HUES48 (cell line): Measurements from ENCODE around the gene B4GALT2.

Source experiments
- H3K27ac ChIP-seq: one replicate; pipeline ENCODE4 v1.7.0; 2013; ENCODE audit warnings: low read depth, low read length, inconsistent platforms
- H3K27me3 ChIP-seq: 2 replicates; pipeline ENCODE4 v1.6.1; 2013; ENCODE audit warnings: mild to moderate bottlenecking, low read length; ENCODE audit not compliant: control insufficient read depth, insufficient read depth
- H3K36me3 ChIP-seq: 2 replicates; pipeline ENCODE4 v1.6.1; 2013; ENCODE audit warnings: low read length; ENCODE audit not compliant: control insufficient read depth, insufficient read depth
- H3K4me1 ChIP-seq: 2 replicates; pipeline ENCODE4 v1.6.1; 2013; ENCODE audit warnings: mild to moderate bottlenecking, low read length; ENCODE audit not compliant: control insufficient read depth, insufficient read depth
- H3K4me3 ChIP-seq: 2 replicates; pipeline ENCODE4 v1.5.1; 2013; ENCODE audit warnings: mild to moderate bottlenecking, low read depth, low read length
- H3K9ac ChIP-seq: 2 replicates; pipeline ENCODE4 v1.6.1; 2013; ENCODE audit warnings: mild to moderate bottlenecking, low read depth, low read length, moderate library complexity
- H3K9me3 ChIP-seq: 2 replicates; pipeline ENCODE4 v1.6.1; 2013; ENCODE audit warnings: low read length; ENCODE audit not compliant: control insufficient read depth, insufficient read depth

The B4GALT2 gene

DNA sequence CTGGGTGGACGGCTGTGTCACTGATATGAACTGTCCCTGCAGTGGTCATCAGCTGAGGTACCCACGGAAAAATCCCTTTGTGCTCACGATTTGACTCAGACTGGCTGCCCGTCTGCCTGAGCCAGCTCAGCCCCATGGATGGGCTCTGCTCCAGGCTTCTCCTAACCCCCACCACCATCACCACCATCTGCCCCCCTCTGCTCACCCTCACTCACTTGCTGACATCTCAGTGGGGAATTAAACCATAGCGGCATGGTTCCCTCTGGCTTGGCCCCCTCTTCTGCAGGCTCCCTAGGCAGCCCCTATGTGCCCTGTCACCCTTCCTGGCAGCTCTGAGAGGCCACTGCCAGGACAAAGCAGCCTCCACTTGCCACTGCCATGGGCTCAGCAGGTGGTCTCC lies 34.9 kb downstream of the B4GALT2 start:
- H3K27me3 ChIP-seq = no peaks in the 10 kb centered on the region
- no peak overlapping the region for H3K27ac ChIP-seq
- no peaks in the 10 kb centered on the region for H3K9me3 ChIP-seq
- no peak overlapping the region for H3K9ac ChIP-seq
- H3K36me3 ChIP-seq = peaks cover 8% of the 10 kb centered on the region
- H3K4me3 ChIP-seq = no peak overlapping the region
- H3K4me1 ChIP-seq = no peaks in the 10 kb centered on the region

DNA sequence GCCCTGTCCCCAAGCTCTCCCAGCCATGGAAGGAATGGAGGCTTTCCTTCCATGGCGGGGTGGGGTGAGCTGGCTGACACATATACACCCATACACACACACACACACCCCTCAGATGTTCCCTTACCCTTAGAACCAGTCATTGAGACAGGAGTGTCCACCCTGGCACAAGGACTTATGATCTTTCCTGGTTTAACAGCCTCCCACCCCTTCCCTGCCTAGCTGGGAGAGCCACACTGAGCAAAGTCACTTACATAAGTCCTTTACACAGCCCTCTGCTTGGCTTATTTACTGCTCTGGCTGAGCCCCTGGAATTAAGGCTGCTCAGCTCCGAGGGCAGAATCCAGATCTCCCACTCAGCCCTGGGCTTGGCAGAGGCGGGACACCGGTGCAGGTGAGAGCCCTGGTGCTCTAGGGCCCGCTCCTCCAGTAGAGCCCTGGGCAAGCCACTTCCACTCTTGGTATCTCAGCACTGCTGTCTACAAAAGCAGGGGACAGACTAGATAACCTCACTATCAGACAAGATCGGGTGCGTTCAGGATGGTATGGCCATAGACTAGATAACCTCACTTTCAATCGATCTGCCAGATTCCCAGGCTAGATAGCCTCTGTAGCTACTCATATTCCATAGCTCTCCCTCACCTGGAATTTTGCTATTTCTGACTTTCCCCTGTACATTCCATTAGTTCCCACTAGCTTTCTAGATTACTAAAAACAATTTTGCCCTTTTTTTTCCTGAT lies 35.5 kb downstream of the B4GALT2 start:
- no peaks in the 10 kb centered on the region for H3K27me3 ChIP-seq
- no peak overlapping the region for H3K9ac ChIP-seq
- H3K36me3 ChIP-seq = peaks cover 6% of the 10 kb centered on the region
- no peak overlapping the region for H3K27ac ChIP-seq
- no peaks in the 10 kb centered on the region for H3K9me3 ChIP-seq
- H3K4me3 ChIP-seq = no peak overlapping the region
- no peaks in the 10 kb centered on the region for H3K4me1 ChIP-seq

DNA sequence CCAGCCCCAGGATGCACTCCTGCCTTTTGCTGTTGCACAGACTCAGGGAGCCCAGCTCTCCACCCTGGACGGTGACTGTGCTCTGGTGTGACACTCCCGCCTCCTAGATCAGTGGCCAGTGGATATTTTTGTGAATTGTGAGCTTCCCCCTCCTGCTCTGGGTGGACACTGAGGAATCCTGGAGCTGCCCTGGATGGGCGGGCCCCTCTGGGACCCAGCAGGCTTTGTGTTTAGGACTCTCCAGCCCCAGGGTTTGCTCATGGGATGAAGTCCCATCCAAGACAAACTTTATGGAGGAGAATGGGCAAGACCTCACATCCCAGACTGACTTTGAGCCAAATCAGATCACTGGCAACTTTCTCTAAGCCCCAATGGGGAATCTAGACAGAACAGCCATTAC lies 36.2 kb downstream of the B4GALT2 start:
- Histone ChIP-seq H3K9ac (no peak overlapping the region), H3K27me3 (no peaks in the 10 kb centered on the region), H3K36me3 (peaks cover 2% of the 10 kb centered on the region; the same call in 1 of the 2 replicates), H3K4me3 (no peak overlapping the region), H3K27ac (no peak overlapping the region), H3K9me3 (no peaks in the 10 kb centered on the region), H3K4me1 (no peaks in the 10 kb centered on the region)

DNA sequence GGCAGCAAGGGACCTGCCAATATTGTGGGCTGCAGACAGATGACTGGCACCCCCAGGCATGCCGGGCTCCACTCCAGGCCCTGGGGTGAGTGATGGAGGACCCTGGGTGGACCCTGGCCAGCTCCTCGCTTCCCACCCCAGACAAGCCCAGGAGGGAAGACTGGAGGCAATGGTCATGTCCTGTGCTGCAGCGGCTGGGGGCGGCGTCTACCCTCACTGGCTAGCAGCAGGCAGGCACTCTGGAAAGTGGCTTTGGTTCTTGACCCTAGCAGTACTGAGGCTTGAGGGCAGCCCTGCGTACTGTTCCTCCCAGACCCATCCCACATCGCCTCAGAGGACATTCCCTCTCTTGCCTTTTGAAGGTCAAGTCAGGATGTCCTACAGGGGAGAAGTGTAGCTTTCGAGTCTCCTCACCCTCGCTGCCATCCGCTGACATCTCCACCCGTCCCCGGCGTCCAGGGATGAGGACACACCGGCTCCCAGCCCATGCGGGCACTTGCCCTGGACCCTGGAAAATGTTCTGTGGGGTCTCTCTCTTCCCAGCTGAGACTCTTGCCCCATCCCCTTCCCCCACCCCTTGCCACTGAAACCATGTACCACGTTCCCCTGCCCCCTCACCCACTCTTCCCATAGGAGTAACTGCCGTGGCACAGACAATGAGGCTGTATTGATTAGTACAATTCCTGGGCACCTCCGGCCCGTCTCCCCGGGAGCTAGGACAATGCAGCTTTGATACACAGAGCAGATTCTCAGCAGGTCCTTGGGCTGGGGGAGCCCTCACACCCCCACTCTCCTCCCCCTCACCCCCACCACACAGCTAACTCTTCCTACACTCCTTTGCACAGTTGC lies 37.3 kb downstream of the B4GALT2 start:
- Histone ChIP-seq H3K36me3 (peaks cover 10% of the 10 kb centered on the region; the same call in 1 of the 2 replicates), H3K27me3 (no peaks in the 10 kb centered on the region), H3K4me1 (no peaks in the 10 kb centered on the region), H3K9me3 (no peaks in the 10 kb centered on the region), H3K4me3 (no peak overlapping the region), H3K9ac (no peak overlapping the region), H3K27ac (no peak overlapping the region)

DNA sequence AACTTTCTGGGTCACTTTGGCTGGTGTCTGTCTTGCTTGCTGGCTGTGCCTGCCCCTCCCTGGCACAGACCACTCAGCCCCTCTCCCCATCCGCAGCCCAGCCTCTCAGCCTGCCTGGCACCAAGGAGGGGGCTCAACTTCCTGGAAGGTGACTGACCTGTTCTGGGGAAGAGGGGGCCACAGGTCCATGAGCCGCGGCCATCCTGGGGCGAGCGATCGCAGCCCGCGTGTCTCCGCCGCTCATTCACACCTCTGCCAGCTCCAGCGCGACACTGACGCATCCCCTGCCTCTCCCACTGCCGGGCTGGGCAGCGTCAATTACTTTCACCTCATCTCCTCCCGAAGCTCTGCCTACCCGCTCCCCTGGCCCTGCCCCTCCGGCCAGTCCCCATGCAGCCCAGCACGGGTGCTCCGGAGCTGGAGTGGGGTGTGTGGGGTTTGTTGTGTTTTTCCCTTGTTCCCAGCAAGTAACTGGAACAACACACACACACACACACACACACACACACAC lies 37.9 kb downstream of the B4GALT2 start:
- no peak overlapping the region for H3K27ac ChIP-seq
- no peak overlapping the region for H3K4me3 ChIP-seq
- no peak overlapping the region for H3K9ac ChIP-seq
- H3K36me3 ChIP-seq = peaks cover 16% of the 10 kb centered on the region; the same call in 1 of the 2 replicates
- H3K9me3 ChIP-seq = no peaks in the 10 kb centered on the region
- no peaks in the 10 kb centered on the region for H3K4me1 ChIP-seq
- no peaks in the 10 kb centered on the region for H3K27me3 ChIP-seq

DNA sequence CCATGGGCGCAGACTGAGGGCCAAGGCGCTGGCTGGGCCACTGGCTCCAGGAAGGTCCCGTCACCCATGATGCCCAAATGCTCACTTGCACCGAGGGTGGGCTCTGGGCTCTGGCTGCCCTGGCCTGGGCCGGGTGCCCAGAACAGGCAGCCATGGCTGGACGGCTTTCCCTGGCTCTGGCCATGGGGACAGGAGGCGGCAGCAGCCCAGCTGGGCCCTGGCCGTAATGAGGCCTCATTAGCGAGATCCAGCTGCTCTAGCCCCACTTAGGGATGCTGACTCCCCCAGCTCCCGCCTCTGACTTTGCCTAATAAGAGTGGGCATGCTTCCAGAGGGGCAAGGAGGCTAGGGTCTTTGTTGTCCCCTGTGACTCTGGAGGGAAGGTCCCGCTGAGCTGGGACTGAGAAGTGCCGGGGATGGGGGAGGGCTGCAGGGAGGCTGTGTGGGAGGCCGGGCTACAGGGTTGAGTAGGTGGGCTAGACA lies 40.5 kb downstream of the B4GALT2 start:
- no peaks in the 10 kb centered on the region for H3K4me1 ChIP-seq
- H3K27me3 ChIP-seq = no peaks in the 10 kb centered on the region
- peaks cover 35% of the 10 kb centered on the region for H3K36me3 ChIP-seq
- no peak overlapping the region for H3K9ac ChIP-seq
- H3K4me3 ChIP-seq = no peak overlapping the region
- H3K27ac ChIP-seq = no peak overlapping the region
- H3K9me3 ChIP-seq = no peaks in the 10 kb centered on the region

DNA sequence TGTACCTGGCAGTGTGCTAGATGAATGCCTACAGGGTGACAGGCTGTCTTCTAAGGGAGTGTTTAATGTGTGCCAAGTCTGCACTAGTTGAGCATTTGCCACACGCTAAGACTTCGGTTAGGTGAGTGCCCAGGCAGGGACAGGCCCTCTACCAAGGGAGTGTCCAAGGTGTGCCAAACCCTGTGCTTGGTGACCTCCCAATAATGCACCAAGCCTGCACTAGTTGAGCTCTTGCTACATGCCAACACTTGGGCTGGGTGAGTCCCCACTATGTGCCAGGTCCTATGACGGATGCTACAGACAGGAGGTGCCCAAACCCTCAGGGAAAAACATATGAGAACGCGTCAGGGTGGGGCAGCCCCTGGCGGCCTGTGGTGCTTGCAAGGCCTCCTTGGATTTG lies 41.5 kb downstream of the B4GALT2 start:
- Histone ChIP-seq H3K4me3 (no peak overlapping the region), H3K27ac (no peak overlapping the region), H3K4me1 (no peaks in the 10 kb centered on the region), H3K27me3 (no peaks in the 10 kb centered on the region), H3K36me3 (peaks cover 35% of the 10 kb centered on the region), H3K9ac (no peak overlapping the region), H3K9me3 (no peaks in the 10 kb centered on the region)

DNA sequence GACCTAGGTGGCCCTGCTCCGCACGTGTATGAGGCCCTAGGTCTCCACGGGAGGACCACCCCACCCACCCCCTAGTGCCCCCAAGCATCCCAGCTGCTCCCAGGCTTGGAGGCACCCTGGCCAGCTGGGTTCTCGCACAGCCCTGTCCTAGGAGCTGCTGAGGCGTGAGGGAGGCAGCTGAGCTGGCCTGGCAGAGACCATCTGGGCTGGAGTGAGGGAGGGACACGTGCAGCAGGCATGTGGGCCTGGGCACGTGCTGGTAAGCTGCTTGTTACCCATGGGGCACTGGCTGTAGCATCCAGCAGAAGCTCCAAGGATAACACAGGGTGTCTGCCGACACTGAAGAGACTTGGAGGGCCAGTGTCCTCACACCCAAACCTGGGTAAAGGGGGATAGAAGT lies 42.1 kb downstream of the B4GALT2 start:
- Histone ChIP-seq H3K27ac (no peak overlapping the region), H3K27me3 (no peaks in the 10 kb centered on the region)

DNA sequence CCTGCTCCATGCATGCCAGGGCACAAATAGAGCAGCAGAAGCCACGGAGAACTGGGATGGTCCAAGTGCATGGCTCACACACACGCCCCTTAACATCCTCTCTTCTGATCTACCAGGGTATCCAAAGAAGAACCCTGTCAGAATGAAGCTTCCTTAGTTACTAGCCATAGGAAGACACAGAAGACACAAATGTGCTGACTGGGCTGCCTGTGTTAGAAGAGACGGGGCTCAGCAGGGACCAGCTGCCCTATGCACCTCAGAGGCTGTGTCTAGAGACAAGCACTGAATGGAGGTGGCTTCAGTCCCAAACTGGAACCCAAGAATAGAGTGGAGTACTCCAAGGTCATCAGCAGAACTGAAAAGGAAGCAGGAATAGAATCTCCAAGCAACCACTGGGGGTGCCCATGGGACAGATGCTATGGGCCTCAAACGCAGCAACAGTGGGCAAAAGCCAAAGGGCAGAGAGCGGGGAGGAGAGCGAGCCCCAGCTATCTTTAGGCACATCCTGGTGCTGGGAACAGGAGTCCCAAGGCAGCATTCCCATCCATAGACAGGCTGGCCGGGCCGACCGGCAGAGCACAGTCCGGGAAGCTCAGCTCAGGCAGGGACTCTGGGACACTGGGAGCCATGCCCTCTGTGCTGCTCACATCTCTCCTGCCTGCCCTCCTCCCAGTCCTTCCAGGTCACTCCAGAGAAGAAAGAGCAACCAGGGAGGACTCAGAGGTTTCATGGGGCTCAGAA lies 42.7 kb downstream of the B4GALT2 start:
- no peak overlapping the region for H3K4me3 ChIP-seq
- no peak overlapping the region for H3K9ac ChIP-seq
- no peaks in the 10 kb centered on the region for H3K9me3 ChIP-seq
- H3K36me3 ChIP-seq = peaks cover 35% of the 10 kb centered on the region
- H3K27me3 ChIP-seq = no peaks in the 10 kb centered on the region
- no peaks in the 10 kb centered on the region; the same call in 1 of the 2 replicates for H3K4me1 ChIP-seq
- H3K27ac ChIP-seq = no peak overlapping the region

More for the DNA sequence above, 42.1 kb downstream of the B4GALT2 start:
- no peak overlapping the region for H3K4me3 ChIP-seq
- H3K36me3 ChIP-seq = peaks cover 35% of the 10 kb centered on the region
- no peaks in the 10 kb centered on the region; the same call in 1 of the 2 replicates for H3K4me1 ChIP-seq
- H3K9ac ChIP-seq = no peak overlapping the region
- H3K9me3 ChIP-seq = no peaks in the 10 kb centered on the region

DNA sequence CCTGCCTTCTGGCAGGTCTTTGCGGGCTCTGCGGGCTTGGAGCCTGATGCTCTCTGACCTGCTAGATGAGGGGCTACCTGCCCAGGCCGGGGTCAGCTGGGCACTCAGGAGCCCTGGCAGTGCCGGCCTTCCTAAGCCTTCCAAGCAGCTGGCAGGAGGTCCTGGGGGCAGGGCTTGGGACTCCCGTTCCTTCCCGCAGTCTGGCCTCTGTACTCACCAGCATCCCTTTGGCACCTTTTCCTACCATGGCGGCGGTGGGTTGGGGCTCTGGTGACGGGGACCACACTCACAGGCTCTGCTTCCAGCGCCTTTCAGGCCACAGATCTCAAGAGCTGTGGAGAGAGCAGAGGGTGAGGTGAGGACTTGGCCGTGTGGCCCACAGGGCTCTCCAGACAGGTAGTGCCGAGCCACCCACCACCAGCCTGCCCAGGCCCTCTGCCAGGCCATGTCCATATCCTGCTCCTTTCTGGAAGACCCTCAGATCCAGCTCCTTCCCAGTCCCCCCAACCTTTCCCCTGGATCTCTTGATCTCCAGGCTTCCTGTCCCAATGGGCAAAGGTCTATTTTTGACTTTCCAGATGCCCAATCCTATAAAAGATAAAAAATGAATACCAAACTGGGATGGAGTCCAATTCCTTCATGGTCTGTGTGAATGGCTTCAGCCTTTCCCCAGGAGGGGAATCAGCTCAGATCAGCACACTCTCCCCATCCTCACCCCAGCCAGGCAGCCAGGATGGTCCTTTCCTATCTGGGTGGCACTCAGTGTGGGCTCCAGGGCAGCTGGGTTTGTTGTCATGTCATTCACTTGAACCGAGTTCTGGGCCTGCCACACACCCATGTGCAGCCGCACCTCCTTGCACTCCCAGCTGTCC lies 45.3 kb downstream of the B4GALT2 start:
- no peaks in the 10 kb centered on the region for H3K27me3 ChIP-seq
- H3K4me1 ChIP-seq = peaks cover 3% of the 10 kb centered on the region
- H3K4me3 ChIP-seq = no peak overlapping the region
- H3K27ac ChIP-seq = no peak overlapping the region
- H3K9me3 ChIP-seq = no peaks in the 10 kb centered on the region
- H3K36me3 ChIP-seq = peaks cover 35% of the 10 kb centered on the region
- no peak overlapping the region for H3K9ac ChIP-seq
